Measurements from ENCODE around the gene SFTPA2.
"Not testable (repeated sequence)": the region's sequence is repeated elsewhere in the genome, so short reads cannot be mapped to it uniquely, and the experiment has no call there.

Gene SFTPA2

DNA sequence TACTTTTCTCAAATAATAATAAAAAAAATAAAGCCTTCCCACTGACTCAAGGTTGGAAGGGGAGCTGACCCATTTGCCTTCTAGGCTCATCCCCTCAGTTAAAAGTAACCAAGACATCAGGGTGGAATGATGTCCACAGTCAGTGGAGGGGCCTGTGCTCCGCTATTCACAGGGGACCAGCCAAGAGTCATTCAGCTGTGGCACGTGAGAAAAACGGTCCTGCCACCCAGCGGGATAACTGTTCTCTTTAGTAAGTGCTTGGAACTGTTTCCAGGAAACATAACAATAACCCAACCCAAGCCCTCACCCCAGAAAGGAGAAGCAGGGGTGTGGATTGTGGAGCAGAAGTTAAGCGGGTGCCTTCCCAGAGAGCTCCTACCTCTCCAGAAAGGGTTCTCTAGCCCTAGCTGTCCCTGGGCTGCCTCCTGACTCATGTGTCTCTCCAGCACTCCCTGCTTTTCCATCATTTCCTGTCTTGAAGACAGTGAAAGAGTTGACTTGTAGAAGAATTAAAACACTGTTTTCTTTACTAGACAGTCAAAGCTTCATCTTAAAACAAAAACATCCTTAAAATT lies 50.2 kb downstream of the SFTPA2 start:
- DNase-seq = not testable (repeated sequence)

- DNase-seq = not testable (repeated sequence)
Observed at GRCh38 chr10:79509306-79509933, 50.8 kb downstream of the SFTPA2 start.

DNA sequence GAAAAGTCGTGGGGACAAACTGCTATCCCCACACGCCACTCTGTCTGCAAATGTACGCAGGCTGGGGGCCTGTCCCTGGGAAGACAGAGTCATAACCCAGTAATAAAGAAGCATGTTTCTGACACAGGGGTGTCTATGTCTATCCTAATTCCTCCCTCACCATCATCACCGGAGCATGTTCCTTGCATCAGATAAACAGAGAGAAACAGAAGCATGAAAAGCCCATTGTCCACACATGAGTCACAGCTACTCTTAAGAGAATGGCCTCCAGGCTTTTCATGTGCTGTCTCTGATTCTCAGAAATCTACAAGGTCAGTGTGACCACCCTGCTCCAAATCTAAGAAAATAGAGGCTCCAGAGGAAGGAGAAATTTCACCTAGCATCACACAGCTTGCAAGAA lies 52.0 kb downstream of the SFTPA2 start:
- not testable (repeated sequence) for DNase-seq

DNA sequence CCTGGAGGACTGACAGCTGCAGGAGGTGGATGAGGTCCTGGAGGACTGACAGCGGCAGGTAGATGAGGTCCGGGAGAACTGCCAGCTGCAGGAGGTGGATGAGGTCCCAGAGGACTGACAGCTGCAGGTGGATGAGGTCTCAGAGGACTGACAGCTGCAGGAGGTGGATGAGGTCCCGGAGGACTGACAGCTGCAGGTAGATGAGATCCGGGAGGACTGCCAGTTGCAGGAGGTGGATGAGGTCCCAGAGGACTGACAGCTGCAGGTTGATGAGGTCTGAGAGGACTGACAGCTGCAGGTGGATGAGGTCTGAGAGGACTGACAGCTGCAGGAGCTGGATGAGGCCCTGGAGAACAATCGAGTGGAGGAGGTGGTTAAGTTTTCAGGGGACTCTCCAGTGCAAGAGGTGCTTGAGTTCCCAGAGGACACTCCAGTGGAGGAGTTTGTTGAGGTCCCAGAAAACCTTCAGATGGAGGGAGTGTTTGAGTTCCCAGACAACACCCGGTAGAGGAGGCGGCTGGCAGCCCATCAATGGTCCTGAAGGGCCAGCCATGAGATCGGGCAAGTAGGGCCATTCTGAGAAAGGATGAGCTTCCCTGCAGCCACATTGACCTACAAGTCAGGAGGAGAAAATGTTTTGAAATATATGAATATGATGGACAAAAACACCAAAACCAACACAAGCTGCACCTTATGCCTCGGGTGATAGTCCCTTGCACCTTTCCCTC lies 52.6 kb downstream of the SFTPA2 start:
- DNase-seq = no peak

Data from CD4-positive, alpha-beta T cell treated with Interleukin-4 for 1 hour (primary cell).